GM08714 (cell line): Measurements from ENCODE around the gene ARHGEF19.
"Not testable (repeated sequence)": the region's sequence is repeated elsewhere in the genome, so short reads cannot be mapped to it uniquely, and the experiment has no call there.

Source experiments
- H3K4me3 ChIP-seq: fragments of 200-500 bp; sonication (Bioruptor generic); 2 replicates; pipeline ENCODE4 v1.5.1; 2014; ENCODE audit warnings: mild to moderate bottlenecking, low read length, inconsistent platforms
- ZNF274 ChIP-seq: IDR thresholded peaks from 2 replicates; pipeline ENCODE4 v1.6.1; 2012; ENCODE audit warnings: mild to moderate bottlenecking, low read depth, low read length

The ARHGEF19 gene

DNA sequence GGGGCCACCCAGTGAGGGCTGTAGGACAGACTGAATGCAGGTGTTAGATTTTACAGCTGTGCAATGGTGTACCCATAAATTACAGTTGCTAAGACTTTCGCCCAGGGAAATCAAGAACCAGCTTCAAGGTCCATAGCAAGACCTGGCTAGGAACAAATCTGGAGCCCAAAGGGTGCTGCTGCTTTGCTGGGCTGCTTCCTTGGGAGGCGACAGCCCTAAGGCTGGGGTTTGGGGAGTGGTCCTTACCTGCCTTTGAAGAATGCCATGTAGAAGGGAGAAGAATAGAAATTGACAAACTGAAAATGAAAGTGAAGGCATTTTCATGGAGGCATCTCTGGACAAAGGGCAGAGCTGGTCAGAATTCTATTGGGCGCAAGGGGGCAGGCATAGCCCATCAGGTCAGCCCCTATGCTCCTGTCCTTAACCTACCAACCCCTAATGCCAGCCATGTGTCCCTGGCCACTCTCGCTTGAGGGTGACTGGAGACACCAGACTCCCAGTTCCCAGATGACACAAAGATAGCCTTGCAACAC, 7.6 kb upstream of the ARHGEF19 start:
- TF ChIP-seq ZNF274: no peak
- H3K4me3 ChIP-seq: no peak overlapping the region

GRCh38 chr1:16218674-16219071, 6.2 kb upstream of the ARHGEF19 start:
- TF ChIP-seq ZNF274: no peak

GRCh38 chr1:16218014-16218673, 5.7 kb upstream of the ARHGEF19 start:
- H3K4me3 ChIP-seq: no peak overlapping the region
- no peak for TF ChIP-seq ZNF274

More at GRCh38 chr1:16218674-16219071, 6.2 kb upstream of the ARHGEF19 start:
- H3K4me3 ChIP-seq: no peak overlapping the region

GRCh38 chr1:16217061-16217785, 4.8 kb upstream of the ARHGEF19 start:
- no peak for TF ChIP-seq ZNF274

GRCh38 chr1:16215882-16216753, 3.7 kb upstream of the ARHGEF19 start:
- no peak for TF ChIP-seq ZNF274
- H3K4me3 ChIP-seq: peak overlapping the region; percentile 40; the same call in 1 of the 2 replicates

More at GRCh38 chr1:16217061-16217785, 4.8 kb upstream of the ARHGEF19 start:
- peak overlapping the region; percentile 40; the same call in 1 of the 2 replicates for H3K4me3 ChIP-seq

- not testable (repeated sequence) for H3K4me3 ChIP-seq
Measured at GRCh38 chr1:16215240-16215639, 2.8 kb upstream of the ARHGEF19 start.

GRCh38 chr1:16213544-16213943, 1.1 kb upstream of the ARHGEF19 start:
- H3K4me3 ChIP-seq: not testable (repeated sequence)

DNA sequence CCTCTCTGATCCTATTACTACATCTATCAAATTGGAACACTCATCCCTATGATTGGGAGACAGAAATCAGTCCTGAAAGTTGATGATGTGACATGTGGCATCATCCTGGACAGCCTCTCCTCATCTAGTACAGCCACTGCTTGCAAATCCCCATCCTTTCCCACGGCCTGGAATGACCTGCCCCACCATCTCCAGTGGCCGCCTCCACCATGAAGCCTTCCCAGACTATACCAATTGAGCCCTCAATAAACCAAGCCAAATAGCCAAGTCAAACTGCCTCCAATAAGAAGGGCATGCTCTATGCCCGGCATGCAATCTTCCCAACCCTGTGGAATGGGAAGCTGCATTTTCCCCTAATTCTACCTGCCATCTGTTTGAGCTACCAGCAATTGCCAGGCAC, 561 bp upstream of the ARHGEF19 start:
- no peak for TF ChIP-seq ZNF274
- no peak overlapping the region for H3K4me3 ChIP-seq

GRCh38 chr1:16211824-16212223, 628 bp downstream of the ARHGEF19 start:
- H3K4me3 ChIP-seq: no peak overlapping the region
- no peak for TF ChIP-seq ZNF274

DNA sequence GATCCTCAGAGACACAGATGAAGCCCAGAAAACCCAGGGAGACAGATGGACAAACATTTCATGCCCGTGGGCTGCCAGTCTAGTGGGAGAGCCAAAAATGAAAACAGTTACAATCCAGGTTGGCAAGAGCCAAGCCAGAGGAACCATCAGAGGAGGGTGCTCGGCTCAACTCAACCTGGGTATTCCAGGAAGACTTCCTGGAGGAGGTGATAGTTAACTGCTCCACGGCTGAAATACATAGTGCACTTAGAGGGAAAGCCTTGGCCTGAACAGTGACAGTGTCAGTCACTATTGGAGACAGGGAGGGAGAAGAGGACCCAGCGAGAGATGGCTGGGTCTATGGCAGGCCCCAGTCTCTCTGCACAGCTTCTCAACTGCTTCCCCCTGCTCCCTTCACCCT, 1.9 kb downstream of the ARHGEF19 start:
- no peak for TF ChIP-seq ZNF274
- no peak overlapping the region for H3K4me3 ChIP-seq

DNA sequence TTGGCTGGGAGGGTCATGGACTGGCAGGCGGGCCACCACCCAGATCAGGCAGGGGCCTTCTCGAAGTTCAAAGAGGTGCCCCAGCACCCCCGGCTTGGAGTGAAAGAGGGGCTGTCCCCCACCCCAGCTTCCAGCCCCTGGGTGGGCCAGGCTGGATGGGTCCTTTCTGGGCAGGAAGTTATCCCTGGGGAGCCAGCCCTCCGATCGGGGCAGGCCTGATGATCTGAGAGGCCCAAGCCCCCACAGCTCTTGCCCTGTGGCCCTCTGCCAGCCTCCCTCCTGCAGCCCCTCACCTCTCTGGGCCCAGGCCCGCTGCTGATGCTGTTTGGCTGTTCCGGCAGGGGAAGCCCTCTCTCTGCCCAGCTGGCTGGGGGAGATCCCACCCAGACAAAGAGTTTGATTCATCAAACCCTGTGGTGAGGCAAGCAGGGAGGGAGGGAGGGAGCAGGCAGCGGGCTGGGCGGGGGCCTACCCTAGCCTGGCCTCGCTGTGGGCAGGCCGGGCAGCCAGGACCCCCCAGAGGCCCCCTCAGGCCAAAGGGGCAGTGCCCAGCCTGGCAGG, 2.5 kb downstream of the ARHGEF19 start:
- no peak for TF ChIP-seq ZNF274
- H3K4me3 ChIP-seq: no peak overlapping the region

- TF ChIP-seq ZNF274: no peak
- no peak overlapping the region for H3K4me3 ChIP-seq
Measured at GRCh38 chr1:16209132-16209846, 3.2 kb downstream of the ARHGEF19 start.

- H3K4me3 ChIP-seq: no peak overlapping the region
- no peak for TF ChIP-seq ZNF274
Measured at GRCh38 chr1:16208270-16208987, 4.0 kb downstream of the ARHGEF19 start.
